Prostate gland (tissue), 2 donors: ENCODE results near the gene LRGUK. TPM values are rescaled to one million over a fixed set of nuclear protein-coding genes. Genes with fewer than 3 reads are reported as not detected.

Experiments
- DNase-seq: peaks from one replicate; pipeline ENCODE4 v3.0.0-alpha.2; 2019; ENCODE audit warnings: low spot score
- H3K27ac ChIP-seq, 2 donors: fragments of 200-600 bp; sonication (generic); 2 replicates each; pipeline ENCODE4 v1.5.1; 2017 to 2019
- H3K27me3 ChIP-seq: fragments of 200-600 bp; sonication (generic); replicated peaks from 2 replicates; pipeline ENCODE4 v1.5.1; 2019; ENCODE audit not compliant: insufficient read depth
- H3K36me3 ChIP-seq, 2 donors: fragments of 200-600 bp; sonication (generic); 1 replicate in 1 of 2; 2 replicates in 1 of 2; pipeline versions ENCODE4 v1.5.1 to v1.8.1; 2017 to 2019
- H3K4me1 ChIP-seq: fragments of 200-600 bp; sonication (generic); replicated peaks from 2 replicates; pipeline ENCODE4 v1.5.1; 2019
- H3K4me3 ChIP-seq, 2 donors: fragments of 200-600 bp; sonication (generic); 2 replicates each; pipeline ENCODE4 v1.5.1; 2017 to 2019
- H3K9me3 ChIP-seq: fragments of 200-600 bp; sonication (generic); 2 replicates; pipeline ENCODE4 v1.5.1; 2017
- POLR2A ChIP-seq: fragments of 450-650 bp; IDR thresholded peaks from one replicate; pipeline ENCODE4 v1.6.1; 2016; ENCODE audit warnings: antibody characterized with exemption, mild to moderate bottlenecking
- POLR2AphosphoS5 ChIP-seq: sonication (generic); formaldehyde crosslinking; IDR thresholded peaks from one replicate; pipeline ENCODE4 v1.6.1; 2017; ENCODE audit warnings: antibody characterized with exemption
- WGBS: methylation state at CpG from one replicate; pipeline ENCODE4 v1.1.5; 2018; 5-methylcytosine and 5-hydroxymethylcytosine counted together
- intact Hi-C: fragments of 100-400 bp; cut with DNase I; formaldehyde crosslinking; loops from one replicate; pipeline ENCODE4 v1.14.2; 2022
- total RNA-seq, 2 donors: library from RNA; depleted of rRNA; stranded (reverse); fragments of >200 nt; gene quantifications; one replicate each; pipeline ENCODE4 v1.1.0, GENCODE V29; 2016
- TF ChIP-seq, protein P1 (sequence below), 4 experiments: fragments of 200-600 bp in 2 of 4; fragments of 450-650 bp in 2 of 4; sonication (generic) in 2 of 4; IDR thresholded peaks; 1 replicate in 3 of 4; 2 replicates in 1 of 4; pipeline ENCODE4 v1.5.1; 2016 to 2019; ENCODE audit warnings: antibody characterized with exemption in 4 of 4, mild to moderate bottlenecking in 2 of 4, moderate library complexity in 2 of 4

The LRGUK gene
- total RNA-seq, 2 donors from 2014 or later: 1.3 to 4.9 TPM

- Histone ChIP-seq H3K27me3 (no peaks in the 10 kb centered on the region), H3K36me3 (no peaks in the 10 kb centered on the region), H3K27ac (no peak overlapping the region), H3K9me3 (no peaks in the 10 kb centered on the region), H3K4me1 (no peaks in the 10 kb centered on the region), H3K4me3 (no peak overlapping the region)
- 91% methylated on average over 1 of the region's 1 CpG for WGBS
- DNase-seq: no peak
- intact Hi-C loops: no loop called here
- TF ChIP-seq POLR2AphosphoS5: no peak
- TF ChIP-seq, protein P1, sequence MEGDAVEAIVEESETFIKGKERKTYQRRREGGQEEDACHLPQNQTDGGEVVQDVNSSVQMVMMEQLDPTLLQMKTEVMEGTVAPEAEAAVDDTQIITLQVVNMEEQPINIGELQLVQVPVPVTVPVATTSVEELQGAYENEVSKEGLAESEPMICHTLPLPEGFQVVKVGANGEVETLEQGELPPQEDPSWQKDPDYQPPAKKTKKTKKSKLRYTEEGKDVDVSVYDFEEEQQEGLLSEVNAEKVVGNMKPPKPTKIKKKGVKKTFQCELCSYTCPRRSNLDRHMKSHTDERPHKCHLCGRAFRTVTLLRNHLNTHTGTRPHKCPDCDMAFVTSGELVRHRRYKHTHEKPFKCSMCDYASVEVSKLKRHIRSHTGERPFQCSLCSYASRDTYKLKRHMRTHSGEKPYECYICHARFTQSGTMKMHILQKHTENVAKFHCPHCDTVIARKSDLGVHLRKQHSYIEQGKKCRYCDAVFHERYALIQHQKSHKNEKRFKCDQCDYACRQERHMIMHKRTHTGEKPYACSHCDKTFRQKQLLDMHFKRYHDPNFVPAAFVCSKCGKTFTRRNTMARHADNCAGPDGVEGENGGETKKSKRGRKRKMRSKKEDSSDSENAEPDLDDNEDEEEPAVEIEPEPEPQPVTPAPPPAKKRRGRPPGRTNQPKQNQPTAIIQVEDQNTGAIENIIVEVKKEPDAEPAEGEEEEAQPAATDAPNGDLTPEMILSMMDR (IDR thresholded peaks at IDR 0.05): no peak
- no peak for TF ChIP-seq POLR2A
Observed at GRCh38 chr7:134180376-134180775, 53.2 kb downstream of the LRGUK start.

GRCh38 chr7:134182078-134182477 lies 54.9 kb downstream of the LRGUK start:
- DNase-seq: no peak
- H3K4me1 ChIP-seq: no peaks in the 10 kb centered on the region
- WGBS: 56% methylated on average over 3 of the region's 3 CpGs

GRCh38 chr7:134184767-134185166 lies 57.6 kb downstream of the LRGUK start:
- Histone ChIP-seq H3K27ac (no peak overlapping the region), H3K4me3 (no peak overlapping the region), H3K36me3 (no peaks in the 10 kb centered on the region), H3K4me1 (no peaks in the 10 kb centered on the region), H3K27me3 (no peaks in the 10 kb centered on the region), H3K9me3 (no peaks in the 10 kb centered on the region)
- WGBS: 80% methylated on average over 3 of the region's 3 CpGs
- intact Hi-C loops: no loop called here
- TF ChIP-seq POLR2AphosphoS5 (no peak), POLR2A (no peak)
- TF ChIP-seq, protein P1 (IDR thresholded peaks at IDR 0.05): no peak
- DNase-seq: no peak

More at GRCh38 chr7:134182078-134182477, 54.9 kb downstream of the LRGUK start:
- H3K27ac ChIP-seq: no peak overlapping the region
- H3K9me3 ChIP-seq: no peaks in the 10 kb centered on the region
- intact Hi-C loops: no loop called here
- no peaks in the 10 kb centered on the region for H3K36me3 ChIP-seq
- TF ChIP-seq, protein P1 (IDR thresholded peaks at IDR 0.05): no peak
- no peak for TF ChIP-seq POLR2A
- TF ChIP-seq POLR2AphosphoS5: no peak
- no peak overlapping the region for H3K4me3 ChIP-seq
- H3K27me3 ChIP-seq: no peaks in the 10 kb centered on the region

GRCh38 chr7:134186027-134186426 lies 58.9 kb downstream of the LRGUK start:
- 63% methylated on average over 3 of the region's 3 CpGs for WGBS
- H3K4me3 ChIP-seq: no peak overlapping the region
- intact Hi-C loops: no loop called here
- no peak for DNase-seq
- H3K27me3 ChIP-seq: no peaks in the 10 kb centered on the region
- H3K4me1 ChIP-seq: no peaks in the 10 kb centered on the region
- no peaks in the 10 kb centered on the region for H3K9me3 ChIP-seq
- TF ChIP-seq, protein P1 (IDR thresholded peaks at IDR 0.05): no peak
- TF ChIP-seq POLR2AphosphoS5 (no peak), POLR2A (no peak)
- no peak overlapping the region for H3K27ac ChIP-seq
- no peaks in the 10 kb centered on the region for H3K36me3 ChIP-seq

DNA sequence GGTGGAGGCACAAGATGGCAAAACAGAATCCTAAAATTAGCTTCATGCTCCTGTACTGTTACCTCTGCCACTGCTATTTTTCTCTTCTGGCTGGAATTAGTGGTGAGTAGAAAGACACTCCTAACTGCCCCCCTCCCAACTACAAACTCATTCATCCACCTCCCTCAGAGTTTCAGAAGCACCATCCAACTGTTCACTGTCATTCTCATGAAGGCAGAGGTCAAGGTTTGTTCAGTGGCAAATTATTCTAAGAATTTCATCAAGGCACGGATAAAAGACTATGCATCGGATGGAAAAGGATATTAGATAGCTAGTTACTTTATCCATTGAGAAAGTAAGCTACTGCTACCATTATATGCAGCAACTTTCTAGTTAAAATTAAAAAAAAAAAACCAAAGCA lies 59.7 kb downstream of the LRGUK start:
- DNase-seq: no peak
- Histone ChIP-seq H3K4me1 (no peaks in the 10 kb centered on the region), H3K27ac (no peak overlapping the region), H3K27me3 (no peaks in the 10 kb centered on the region), H3K36me3 (no peaks in the 10 kb centered on the region), H3K4me3 (no peak overlapping the region), H3K9me3 (no peaks in the 10 kb centered on the region)
- 88% methylated on average over 2 of the region's 2 CpGs for WGBS
- TF ChIP-seq POLR2A: no peak
- TF ChIP-seq, protein P1 (IDR thresholded peaks at IDR 0.05): no peak
- intact Hi-C loops: no loop called here
